CD14-positive monocyte (primary cell): ENCODE measurements around the gene MUC5B. TPM values are rescaled to one million over a fixed set of nuclear protein-coding genes. Genes with fewer than 3 reads are reported as not detected.

ENCODE experiments used
- DNase-seq, 3 donors: peaks; one replicate each; pipeline ENCODE4 v3.0.0-alpha.2; 2011 to 2022
- H2AFZ ChIP-seq: 2 replicates; pipeline ENCODE4 v1.6.0; 2012; ENCODE audit warnings: mild to moderate bottlenecking, low read depth, low read length, inconsistent platforms; ENCODE audit not compliant: insufficient read depth, poor library complexity, severe bottlenecking
- H3K27ac ChIP-seq, 2 donors: 1 replicate in 1 of 2; 2 replicates in 1 of 2; pipeline ENCODE4 v1.5.1; 2012 to 2013; ENCODE audit warnings: low read length in 2 of 2, control low read depth in 1 of 2, inconsistent platforms in 1 of 2, low read depth in 1 of 2, mild to moderate bottlenecking in 1 of 2
- H3K27me3 ChIP-seq, 2 donors: one replicate each; pipeline versions ENCODE4 v1.6.0 to v1.6.1; 2011 to 2013; ENCODE audit warnings: low read length in 2 of 2; ENCODE audit not compliant: control insufficient read depth in 2 of 2, insufficient read depth in 2 of 2
- H3K36me3 ChIP-seq, 2 donors: replicated peaks in 1 of 2; 1 replicate in 1 of 2; 2 replicates in 1 of 2; pipeline versions ENCODE4 v1.5.1 to v1.6.1; 2012 to 2013; ENCODE audit warnings: low read length in 2 of 2, control low read depth in 1 of 2, inconsistent platforms in 1 of 2, mild to moderate bottlenecking in 1 of 2; ENCODE audit not compliant: insufficient read depth in 2 of 2, control insufficient read depth in 1 of 2
- H3K4me1 ChIP-seq, 2 donors: 1 replicate in 1 of 2; 2 replicates in 1 of 2; pipeline versions ENCODE4 v1.5.1 to v1.6.1; 2012 to 2013; ENCODE audit warnings: low read length in 2 of 2, control low read depth in 1 of 2, inconsistent platforms in 1 of 2, mild to moderate bottlenecking in 1 of 2, moderate library complexity in 1 of 2; ENCODE audit not compliant: insufficient read depth in 2 of 2, control insufficient read depth in 1 of 2
- H3K4me2 ChIP-seq: replicated peaks from 2 replicates; pipeline ENCODE3; 2012; ENCODE audit warnings: low read length, moderate library complexity, mild to moderate bottlenecking; ENCODE audit not compliant: poor library complexity, severe bottlenecking; ENCODE audit errors: extremely low read depth
- H3K4me3 ChIP-seq, 3 experiments: fragments of 200-600 bp in 1 of 3; sonication (generic) in 1 of 3; replicated peaks in 1 of 3; 1 replicate in 2 of 3; 2 replicates in 1 of 3; pipeline ENCODE4 v1.5.1; 2011 to 2013; ENCODE audit warnings: low read length in 3 of 3, mild to moderate bottlenecking in 3 of 3, control low read depth in 2 of 3, low read depth in 2 of 3, inconsistent platforms in 1 of 3, moderate library complexity in 1 of 3
- H3K79me2 ChIP-seq: 2 replicates; pipeline ENCODE4 v1.6.0; 2012; ENCODE audit warnings: mild to moderate bottlenecking, control low read depth, inconsistent platforms, low read length, moderate library complexity; ENCODE audit not compliant: insufficient read depth
- H3K9ac ChIP-seq: 2 replicates; pipeline ENCODE4 v1.6.0; 2017; ENCODE audit warnings: low read length, mild to moderate bottlenecking; ENCODE audit not compliant: insufficient read depth, poor library complexity, severe bottlenecking
- H3K9me3 ChIP-seq, 2 donors: replicated peaks in 1 of 2; 1 replicate in 1 of 2; 2 replicates in 1 of 2; pipeline versions ENCODE4 v1.5.1 to v1.6.1; 2012 to 2013; ENCODE audit warnings: low read length in 2 of 2, control low read depth in 1 of 2; ENCODE audit not compliant: control insufficient read depth in 1 of 2, insufficient read depth in 1 of 2
- H4K20me1 ChIP-seq: 2 replicates; pipeline ENCODE4 v1.6.0; 2012; ENCODE audit warnings: mild to moderate bottlenecking, low read length, control low read depth, moderate library complexity; ENCODE audit not compliant: insufficient read depth
- H3K27ac Mint-ChIP-seq, 7 donors: one replicate each; pipeline ENCODE4 v1.8.0; 2020; ENCODE audit warnings: mild to moderate bottlenecking in 7 of 7, mixed read lengths in 7 of 7, moderate library complexity in 6 of 7, inconsistent platforms in 2 of 7
- H3K27me3 Mint-ChIP-seq, 3 donors: one replicate each; pipeline ENCODE4 v1.8.0; 2021 to 2022; ENCODE audit warnings: low read depth in 3 of 3, mild to moderate bottlenecking in 3 of 3, mixed read lengths in 3 of 3, moderate library complexity in 3 of 3, inconsistent platforms in 1 of 3
- H3K36me3 Mint-ChIP-seq, 2 donors: one replicate each; pipeline ENCODE4 v1.8.0; 2020; ENCODE audit warnings: mixed read lengths in 2 of 2, inconsistent platforms in 1 of 2, mild to moderate bottlenecking in 1 of 2
- H3K4me1 Mint-ChIP-seq: one replicate; pipeline ENCODE4 v1.8.0; 2020; ENCODE audit warnings: mild to moderate bottlenecking, mixed read lengths
- H3K4me3 Mint-ChIP-seq, 2 donors: one replicate each; pipeline ENCODE4 v1.8.0; 2020; ENCODE audit warnings: mild to moderate bottlenecking in 2 of 2, mixed read lengths in 2 of 2, moderate library complexity in 1 of 2
- H3K9me3 Mint-ChIP-seq, 7 donors: one replicate each; pipeline ENCODE4 v1.8.0; 2020 to 2022; ENCODE audit warnings: mixed read lengths in 7 of 7, mild to moderate bottlenecking in 6 of 7, moderate library complexity in 6 of 7, inconsistent platforms in 2 of 7
- WGBS: methylation state at CpG from one replicate; pipeline ENCODE4 v1.1.5; 2013; ENCODE audit warnings: missing lambda C conversion rate; ENCODE audit not compliant: insufficient coverage; 5-methylcytosine and 5-hydroxymethylcytosine counted together
- intact Hi-C, 2 donors: fragments of 100-400 bp; cut with micrococcal nuclease; formaldehyde crosslinking; loops; one replicate each; pipeline versions ENCODE4 v1.15.0 to v1.15.1; 2023
- polyA plus RNA-seq, 3 donors: library from polyadenylated mRNA; depleted of rRNA in 1 of 3; unstranded in 2 of 3; stranded (reverse) in 1 of 3; fragments of 300-500 nt in 2 of 3; fragments of >200 nt in 1 of 3; fragmentation: Illumina TruSeq in 2 of 3; gene quantifications; 1 replicate in 2 of 3; 2 replicates in 1 of 3; pipeline ENCODE4 v1.2.3, GENCODE V29; 2012 to 2021
- TF ChIP-seq, protein P1 (sequence below): fragments of 200-600 bp; IDR thresholded peaks from one replicate; pipeline ENCODE4 v1.8.0; 2022; ENCODE audit warnings: antibody characterized with exemption, mild to moderate bottlenecking

Gene MUC5B
- polyA plus RNA-seq, 3 donors: not detected

DNA sequence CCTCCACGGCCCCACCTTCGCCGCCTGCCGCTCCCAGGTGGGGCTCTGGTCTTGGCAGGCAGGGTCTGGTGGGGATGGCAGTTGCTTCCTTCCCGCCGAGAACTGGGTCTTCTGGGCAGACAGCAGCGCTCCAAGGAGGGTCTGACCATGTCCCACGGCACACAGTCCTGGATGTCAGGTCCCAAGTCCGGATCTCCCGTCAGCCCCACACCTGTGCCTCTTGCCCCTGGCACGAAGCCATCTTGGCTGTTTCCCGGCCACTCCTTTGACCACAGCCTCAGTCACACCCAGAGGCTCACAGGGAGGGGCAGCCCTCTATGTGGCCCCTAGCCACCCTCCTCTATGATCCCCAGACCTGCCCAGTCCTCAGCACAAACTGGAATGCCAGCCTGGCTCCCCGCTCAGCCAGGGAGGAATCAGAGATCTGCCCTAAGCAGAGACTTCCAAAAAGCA lies 14.3 kb downstream of the MUC5B start:
- intact Hi-C loops: no loop called here
- 90% methylated on average over 13 of the region's 13 CpGs for WGBS
- H3K9ac ChIP-seq: no peak overlapping the region
- H4K20me1 ChIP-seq: no peaks in the 10 kb centered on the region
- H3K27me3 Mint-ChIP-seq: peaks cover 0 to 4% (median 3%) of the 10 kb centered on the region in 3 donors
- no peaks in the 10 kb centered on the region for H3K27me3 ChIP-seq
- no peak overlapping the region for H3K4me2 ChIP-seq
- H3K36me3 Mint-ChIP-seq: no peaks in the 10 kb centered on the region
- H3K4me3 ChIP-seq: no peak overlapping the region
- TF ChIP-seq, protein P1, sequence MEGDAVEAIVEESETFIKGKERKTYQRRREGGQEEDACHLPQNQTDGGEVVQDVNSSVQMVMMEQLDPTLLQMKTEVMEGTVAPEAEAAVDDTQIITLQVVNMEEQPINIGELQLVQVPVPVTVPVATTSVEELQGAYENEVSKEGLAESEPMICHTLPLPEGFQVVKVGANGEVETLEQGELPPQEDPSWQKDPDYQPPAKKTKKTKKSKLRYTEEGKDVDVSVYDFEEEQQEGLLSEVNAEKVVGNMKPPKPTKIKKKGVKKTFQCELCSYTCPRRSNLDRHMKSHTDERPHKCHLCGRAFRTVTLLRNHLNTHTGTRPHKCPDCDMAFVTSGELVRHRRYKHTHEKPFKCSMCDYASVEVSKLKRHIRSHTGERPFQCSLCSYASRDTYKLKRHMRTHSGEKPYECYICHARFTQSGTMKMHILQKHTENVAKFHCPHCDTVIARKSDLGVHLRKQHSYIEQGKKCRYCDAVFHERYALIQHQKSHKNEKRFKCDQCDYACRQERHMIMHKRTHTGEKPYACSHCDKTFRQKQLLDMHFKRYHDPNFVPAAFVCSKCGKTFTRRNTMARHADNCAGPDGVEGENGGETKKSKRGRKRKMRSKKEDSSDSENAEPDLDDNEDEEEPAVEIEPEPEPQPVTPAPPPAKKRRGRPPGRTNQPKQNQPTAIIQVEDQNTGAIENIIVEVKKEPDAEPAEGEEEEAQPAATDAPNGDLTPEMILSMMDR: no peak
- no peak overlapping the region for H3K4me3 Mint-ChIP-seq
- H3K4me1 ChIP-seq: no peaks in the 10 kb centered on the region
- no peak overlapping the region for H2AFZ ChIP-seq
- H3K79me2 ChIP-seq: no peaks in the 10 kb centered on the region
- H3K27ac Mint-ChIP-seq: no peak overlapping the region
- no peaks in the 10 kb centered on the region for H3K4me1 Mint-ChIP-seq
- no peaks in the 10 kb centered on the region for H3K36me3 ChIP-seq
- H3K9me3 Mint-ChIP-seq: peaks cover 7 to 13% (median 10%) of the 10 kb centered on the region in 7 donors
- DNase-seq: no peak
- no peak overlapping the region for H3K27ac ChIP-seq
- H3K9me3 ChIP-seq: peaks cover 5 to 18% of the 10 kb centered on the region in 2 donors

DNA sequence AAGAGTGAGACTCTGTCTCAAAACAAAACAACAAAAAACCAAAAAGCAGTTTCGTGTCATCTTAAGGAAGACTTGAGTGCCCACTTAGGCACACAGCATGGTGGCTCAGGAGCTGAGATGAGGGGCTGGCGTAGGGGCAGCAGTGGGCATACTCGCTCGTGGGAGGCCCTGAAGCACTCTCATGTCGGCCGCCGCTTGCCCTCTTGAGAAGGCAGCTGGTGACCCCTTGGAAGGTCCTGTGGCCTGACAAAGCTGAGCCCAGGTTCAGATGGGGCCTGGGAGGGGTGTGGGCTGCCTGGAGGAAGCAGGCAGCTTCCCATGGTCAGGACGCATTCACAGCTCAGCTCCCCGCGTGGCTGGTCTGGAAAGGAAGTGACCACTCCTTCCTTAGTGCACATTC lies 15.0 kb downstream of the MUC5B start:
- no peaks in the 10 kb centered on the region for H3K36me3 Mint-ChIP-seq
- TF ChIP-seq, protein P1: no peak
- H3K27me3 Mint-ChIP-seq: peaks cover 0 to 5% (median 4%) of the 10 kb centered on the region in 3 donors
- H3K4me3 ChIP-seq: no peak overlapping the region
- H3K36me3 ChIP-seq: no peaks in the 10 kb centered on the region
- no peaks in the 10 kb centered on the region for H3K27me3 ChIP-seq
- no peak overlapping the region for H2AFZ ChIP-seq
- H3K4me3 Mint-ChIP-seq: no peak overlapping the region
- no peak overlapping the region for H3K27ac ChIP-seq
- no peak for DNase-seq
- H3K9me3 ChIP-seq: peaks cover 11 to 25% of the 10 kb centered on the region in 2 donors
- H3K9ac ChIP-seq: no peak overlapping the region
- no peaks in the 10 kb centered on the region for H3K79me2 ChIP-seq
- intact Hi-C loops: no loop called here
- H3K4me1 Mint-ChIP-seq: no peaks in the 10 kb centered on the region
- H3K4me1 ChIP-seq: no peaks in the 10 kb centered on the region
- no peak overlapping the region for H3K4me2 ChIP-seq
- no peak overlapping the region for H3K27ac Mint-ChIP-seq
- WGBS: 88% methylated on average over 6 of the region's 10 CpGs
- H4K20me1 ChIP-seq: no peaks in the 10 kb centered on the region
- peaks cover 14 to 20% (median 17%) of the 10 kb centered on the region in 7 donors for H3K9me3 Mint-ChIP-seq
